HuH-7.5 (cell line): ENCODE results near the gene ATP6V0C.
A peak's percentile ranks its signal among the peaks of the same experiment; 100 is the strongest.

Experiments
- DNase-seq: peaks from one replicate; pipeline ENCODE4 v3.0.0; 2011; ENCODE audit warnings: low spot score

Gene ATP6V0C

GRCh38 chr16:2511128-2511800, 2.5 kb upstream of the ATP6V0C start:
- no peak for DNase-seq

DNA sequence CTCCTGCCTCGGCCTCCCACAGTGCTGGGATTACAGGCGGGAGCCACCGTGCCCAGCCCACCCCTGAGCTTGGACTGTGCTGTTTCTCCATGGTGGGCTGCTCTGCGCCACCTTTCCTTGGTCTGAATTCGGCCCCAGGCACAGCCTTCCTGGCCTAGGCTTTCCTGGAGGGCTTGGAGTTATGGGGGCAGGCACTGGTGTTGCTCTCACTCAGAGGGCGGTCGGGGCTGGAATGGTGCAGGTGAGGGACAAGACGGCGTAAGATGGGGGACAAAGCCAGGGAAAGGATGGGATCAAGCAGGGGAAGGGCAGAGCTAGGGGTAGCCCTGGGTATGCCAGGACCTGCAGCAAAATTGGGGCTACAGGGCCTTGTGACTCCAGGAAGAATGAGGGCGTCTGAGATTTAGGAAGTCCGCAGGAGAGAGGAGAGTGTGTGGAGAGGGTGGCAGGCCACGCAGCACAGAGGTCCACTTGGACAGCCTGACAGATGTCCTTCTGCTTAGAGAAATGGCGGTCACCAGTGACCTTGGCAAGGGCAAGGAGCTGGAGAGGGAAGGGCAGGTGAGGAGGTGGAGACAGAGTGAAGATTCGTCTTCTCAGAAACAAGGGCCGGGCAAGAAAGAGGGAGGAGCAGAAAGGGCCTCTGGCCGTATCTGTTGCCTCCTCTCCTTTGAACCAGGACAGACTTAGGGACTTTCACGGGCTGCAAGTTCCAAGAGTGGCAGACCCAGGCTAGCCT, 1.6 kb upstream of the ATP6V0C start:
- no peak for DNase-seq

GRCh38 chr16:2512735-2513404, 882 bp upstream of the ATP6V0C start:
- no peak for DNase-seq

- DNase-seq = no peak
Measured at GRCh38 chr16:2514333-2515179, 804 bp downstream of the ATP6V0C start.

- DNase-seq = no peak
Measured at GRCh38 chr16:2515180-2515851, 1.6 kb downstream of the ATP6V0C start.

DNA sequence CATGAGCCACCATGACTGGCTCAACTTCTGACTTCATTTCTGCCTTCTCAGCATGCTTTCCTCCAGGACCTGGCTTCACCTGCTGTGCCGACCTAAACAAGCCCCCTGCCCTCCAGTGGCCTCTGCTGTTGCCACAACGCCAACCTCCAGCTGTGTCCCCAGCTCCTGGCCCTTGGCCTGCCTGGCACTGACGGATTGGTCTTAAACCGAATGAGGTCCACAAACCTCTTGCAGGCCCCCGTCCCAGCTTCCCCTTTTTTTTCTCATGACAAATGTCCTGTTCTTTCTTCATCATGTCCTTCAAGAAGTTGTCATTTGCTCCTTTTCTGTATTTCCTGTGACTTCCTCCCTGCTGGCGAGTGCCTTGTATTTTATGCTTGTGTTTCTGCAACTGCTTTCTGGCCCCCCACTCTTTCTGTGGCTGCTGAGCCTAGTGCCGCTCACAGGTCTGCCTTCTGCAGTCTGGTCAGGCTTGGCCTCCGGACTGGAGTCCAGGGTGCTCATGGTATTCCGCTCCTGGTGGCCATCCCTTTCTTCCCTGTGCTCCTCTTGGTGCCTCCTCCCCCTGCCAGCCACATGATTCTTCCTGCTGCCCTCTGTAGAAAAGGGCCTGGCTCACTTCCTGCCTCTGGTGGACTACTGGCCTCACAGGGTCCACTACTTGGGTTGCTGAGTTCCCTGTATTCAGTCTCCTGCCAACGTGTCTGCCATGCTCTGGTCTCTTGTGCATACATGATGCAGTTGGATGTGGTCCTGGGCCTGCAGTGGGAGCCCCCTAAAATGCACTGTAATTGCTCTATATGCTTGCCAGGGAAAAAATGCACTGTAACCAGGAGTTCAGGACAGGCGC, 2.9 kb downstream of the ATP6V0C start:
- no peak for DNase-seq

DNA sequence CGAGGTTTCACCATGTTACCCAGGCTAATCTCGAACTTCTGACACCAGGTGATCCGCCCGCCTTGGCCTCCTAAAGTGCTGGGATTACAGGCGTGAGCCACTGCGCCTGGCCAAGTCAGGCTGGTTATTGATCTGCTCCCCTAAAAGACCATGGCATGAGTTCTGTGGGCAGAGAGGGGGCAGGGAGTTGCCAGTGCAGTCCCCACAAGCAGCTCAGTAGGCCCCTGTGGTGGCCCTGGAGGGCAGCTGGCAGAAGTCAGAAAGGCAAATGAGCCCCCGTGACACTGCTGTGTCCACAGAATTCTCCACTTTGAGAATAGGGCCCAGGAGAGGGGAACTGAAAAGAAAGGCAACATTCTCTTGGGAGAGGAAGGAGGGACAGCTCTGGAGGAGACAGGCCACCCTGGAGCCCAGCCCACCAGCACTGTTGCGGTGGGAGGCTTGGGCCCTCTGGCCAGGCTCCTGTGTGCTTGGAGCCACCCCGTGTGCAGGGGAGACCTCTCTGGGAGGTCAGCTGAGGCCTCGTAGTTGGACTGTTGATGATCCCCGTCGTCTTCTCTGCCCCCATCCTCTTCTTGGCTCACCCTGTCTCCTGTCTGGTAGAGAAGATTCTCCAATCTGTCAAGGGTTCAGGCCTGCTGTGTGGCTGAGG, 4.3 kb downstream of the ATP6V0C start:
- DNase-seq = no peak

DNA sequence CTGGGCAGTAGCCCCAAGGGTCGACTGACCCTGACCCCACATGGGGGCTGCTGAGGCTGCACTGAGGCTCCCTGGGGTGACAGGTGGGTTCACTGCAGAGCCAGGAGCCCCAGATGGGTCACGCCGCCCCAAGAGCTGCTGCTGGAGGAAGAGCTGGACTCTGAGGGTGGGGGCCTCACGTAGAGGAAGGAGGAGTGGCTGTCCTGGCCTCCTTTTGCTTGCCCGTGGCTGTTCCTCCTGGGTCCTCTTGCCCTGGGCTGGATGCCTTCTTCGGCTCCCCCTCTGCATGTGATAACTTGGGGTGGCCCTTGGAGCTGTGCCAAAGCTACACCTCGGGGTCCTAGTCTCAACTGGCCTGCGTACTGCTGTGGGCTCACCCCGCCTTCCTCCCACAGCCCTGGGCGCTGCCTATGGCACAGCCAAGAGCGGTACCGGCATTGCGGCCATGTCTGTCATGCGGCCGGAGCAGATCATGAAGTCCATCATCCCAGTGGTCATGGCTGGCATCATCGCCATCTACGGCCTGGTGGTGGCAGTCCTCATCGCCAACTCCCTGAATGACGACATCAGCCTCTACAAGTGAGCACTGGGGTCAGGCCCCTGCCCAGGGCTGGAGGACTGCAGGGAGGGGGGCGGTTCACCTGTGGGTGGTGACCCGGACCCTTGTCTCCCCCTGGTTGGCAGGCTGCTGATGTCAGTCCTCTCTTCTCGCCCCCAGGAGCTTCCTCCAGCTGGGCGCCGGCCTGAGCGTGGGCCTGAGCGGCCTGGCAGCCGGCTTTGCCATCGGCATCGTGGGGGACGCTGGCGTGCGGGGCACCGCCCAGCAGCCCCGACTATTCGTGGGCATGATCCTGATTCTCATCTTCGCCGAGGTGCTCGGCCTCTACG, 5.3 kb downstream of the ATP6V0C start:
- DNase-seq = no peak

GRCh38 chr16:2519711-2520080, 5.9 kb downstream of the ATP6V0C start:
- DNase-seq = no peak

- peak; percentile 96 for DNase-seq
Measured at GRCh38 chr16:2520097-2520783, 6.5 kb downstream of the ATP6V0C start, which contains the start of gene AMDHD2. Gene AMDHD2, plus strand, starts transcription at chr16:2520371. Its CDS starts 88 bp downstream, at chr16:2520459.

DNA sequence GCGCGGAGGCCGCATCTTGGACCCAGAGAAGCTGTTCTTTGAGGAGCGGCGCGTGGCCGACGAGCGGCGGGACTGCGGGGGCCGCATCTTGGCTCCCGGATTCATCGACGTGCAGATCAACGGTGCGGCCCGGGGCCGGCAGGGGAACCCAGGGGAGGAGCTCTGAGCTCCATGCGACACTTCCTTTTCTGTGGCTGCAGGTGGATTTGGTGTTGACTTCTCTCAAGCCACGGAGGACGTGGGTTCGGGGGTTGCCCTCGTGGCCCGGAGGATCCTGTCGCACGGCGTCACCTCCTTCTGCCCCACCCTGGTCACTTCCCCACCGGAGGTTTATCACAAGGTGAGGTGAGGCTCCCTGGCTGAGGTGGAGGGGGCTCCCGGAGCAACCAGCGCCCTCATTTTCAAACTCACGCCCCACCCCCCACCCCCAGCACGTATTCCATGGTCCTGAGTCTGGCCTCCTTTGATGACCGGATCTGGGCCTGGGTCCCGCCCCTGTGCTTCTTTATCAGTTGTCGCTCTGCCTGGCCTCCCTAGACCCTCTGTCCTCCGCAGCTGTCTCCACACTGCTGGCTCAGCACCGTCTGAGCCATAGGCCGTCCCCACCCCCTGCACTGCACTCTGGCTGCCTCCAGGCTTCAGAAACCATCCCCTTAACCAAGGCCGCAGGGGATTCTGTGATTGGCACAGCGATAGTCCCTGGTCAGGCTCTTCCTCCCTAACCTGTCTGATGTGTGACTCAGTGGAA, 7.2 kb downstream of the ATP6V0C start:
- DNase-seq = peak; percentile 70

DNA sequence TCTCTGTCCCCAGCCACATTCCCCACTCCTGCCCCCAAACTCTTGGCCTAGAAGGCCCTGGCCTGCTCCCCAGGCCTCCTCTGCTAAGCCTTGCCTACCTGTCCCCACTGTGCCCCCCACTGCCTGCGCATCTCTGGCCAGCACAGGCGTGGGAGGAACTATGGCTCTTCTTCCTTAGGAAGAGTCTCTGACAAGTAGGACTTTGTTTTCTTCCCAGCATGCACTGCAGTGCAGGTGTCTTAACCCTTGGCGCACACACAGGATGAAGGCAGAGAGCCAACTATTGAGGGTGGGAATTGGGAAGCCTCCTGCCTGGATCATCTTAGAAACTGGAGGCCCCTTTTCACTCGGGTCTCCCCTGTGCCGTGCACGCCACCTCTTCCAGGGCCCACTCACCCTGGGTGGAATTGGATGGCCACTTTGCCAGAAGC, 10.1 kb downstream of the ATP6V0C start:
- no peak for DNase-seq

DNA sequence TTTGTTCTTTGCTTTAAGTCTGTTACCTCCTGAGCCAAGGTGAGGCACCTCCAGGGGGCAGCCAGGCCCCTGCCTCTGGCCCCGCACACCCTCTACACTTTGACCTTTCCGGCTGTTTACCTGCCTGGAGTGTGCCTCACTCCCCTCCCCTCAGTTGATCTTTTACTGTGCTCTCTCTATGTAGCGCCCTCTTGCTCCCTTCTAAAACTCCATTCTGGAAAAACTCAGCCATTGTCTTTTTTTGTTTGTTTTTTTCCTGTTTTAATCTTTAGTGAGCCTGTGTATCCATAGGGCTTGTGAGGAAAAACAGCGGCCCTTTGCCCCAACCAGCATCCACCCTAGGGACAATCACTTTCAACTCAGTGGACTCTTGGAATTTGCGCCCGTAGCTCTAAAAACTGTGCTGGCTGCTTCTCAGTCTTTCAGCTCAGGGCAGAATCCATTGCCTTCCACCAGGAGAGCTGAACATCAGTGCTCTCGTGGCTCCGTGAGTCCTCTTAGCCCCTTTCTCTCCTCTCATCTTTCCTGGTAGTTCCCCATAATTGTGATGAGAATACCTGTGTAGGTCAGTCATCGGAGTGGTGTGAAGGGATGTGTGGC, 10.7 kb downstream of the ATP6V0C start:
- DNase-seq = peak; percentile 76

- no peak for DNase-seq
Measured at GRCh38 chr16:2526135-2526534, 12.4 kb downstream of the ATP6V0C start.

DNA sequence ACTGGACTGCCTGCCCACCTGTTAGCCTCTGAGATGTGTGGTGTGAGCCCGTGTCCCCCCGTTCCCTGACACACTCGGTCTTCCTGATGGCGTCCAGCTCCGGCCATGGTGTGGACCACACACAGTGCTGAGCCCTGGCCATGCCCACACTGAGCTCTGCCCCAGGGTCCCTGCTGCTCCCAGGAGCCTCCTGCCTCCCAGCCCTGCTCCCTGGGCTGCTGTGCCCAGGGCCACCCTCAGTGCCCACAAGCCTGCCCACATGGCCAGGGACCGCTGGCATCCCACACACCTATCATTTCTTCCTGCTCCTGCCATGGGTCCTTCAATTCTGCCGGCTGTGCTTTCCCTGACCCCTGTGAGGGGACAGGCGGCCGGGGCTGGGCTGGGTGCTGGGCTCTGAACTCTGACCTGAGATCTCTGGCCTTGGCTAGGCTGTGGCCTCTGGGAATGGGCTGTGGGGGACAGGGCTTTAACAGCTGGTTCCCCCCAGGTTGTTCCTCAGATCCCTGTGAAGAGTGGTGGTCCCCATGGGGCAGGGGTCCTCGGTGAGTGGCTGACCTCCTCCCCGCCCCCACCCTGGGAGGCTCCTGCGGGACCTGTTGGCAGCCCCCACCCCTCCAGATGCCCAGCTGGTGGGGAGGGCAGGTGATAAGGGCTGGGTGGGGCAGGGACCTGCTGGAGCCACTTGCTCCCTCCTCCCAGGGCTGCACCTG, 13.5 kb downstream of the ATP6V0C start:
- DNase-seq = no peak

- DNase-seq = no peak
Measured at GRCh38 chr16:2527784-2528100, 14.0 kb downstream of the ATP6V0C start.
